ENCODE results near the gene TBK1.

- TF ChIP-seq CTCF (IDR thresholded peaks at IDR 0.05; ENCODE audit: low read depth, low read length) (no peak), POLR2A (IDR thresholded peaks at IDR 0.05; ENCODE audit: extremely low read depth, insufficient read length) (no peak), MAX (IDR thresholded peaks at IDR 0.05; ENCODE audit: low read depth, low read length) (no peak)
These were observed 69.9 kb downstream of the TBK1 start for GRCh38 chr12:64521833-64522232.

Data from NB4 (cell line).